AG04450 (cell line): ENCODE results near the gene IL10RB. TPM values are rescaled to one million over a fixed set of nuclear protein-coding genes. Genes with fewer than 3 reads are reported as not detected.

Experiments used
- CTCF ChIA-PET: fragments of 300-600, 350-600 bp; formaldehyde crosslinking; extraction: SDS; loops from one replicate; lab custom pipeline; 2022; ENCODE audit warnings: antibody characterized with exemption, inconsistent platforms; lab: Charles Lee
- POLR2A ChIA-PET: fragments of 350-600 bp; formaldehyde crosslinking; extraction: SDS; loops from one replicate; lab custom pipeline; 2021; ENCODE audit warnings: antibody characterized with exemption, inconsistent platforms; lab: Yijun Ruan, JAX
- DNase-seq: peaks from one replicate; pipeline ENCODE4 v3.0.0-alpha.2; 2011; ENCODE audit warnings: low read depth, low spot score
- H3K27ac ChIP-seq: one replicate; pipeline ENCODE4 v1.5.1; 2012; ENCODE audit warnings: low read depth, low read length, control low read depth
- H3K27me3 ChIP-seq: one replicate; pipeline ENCODE4 v1.6.0; 2012; ENCODE audit warnings: low read length; ENCODE audit not compliant: control insufficient read depth, insufficient read depth
- H3K4me3 ChIP-seq: 2 replicates; pipeline ENCODE4 v1.5.1; 2011; ENCODE audit warnings: mild to moderate bottlenecking, low read depth, low read length, control low read depth
- H3K9me3 ChIP-seq: 2 replicates; pipeline ENCODE4 v1.5.1; 2012; ENCODE audit warnings: low read length; ENCODE audit not compliant: control insufficient read depth, insufficient read depth
- CTCF ChIP-seq: IDR thresholded peaks from 2 replicates; pipeline ENCODE4 v1.5.1; 2011; ENCODE audit warnings: low read depth, low read length, control low read depth, inconsistent platforms
- polyA plus RNA-seq: library from polyadenylated mRNA; depleted of rRNA; stranded (reverse); fragments of >200 nt; gene quantifications from 2 replicates; pipeline ENCODE4 v1.2.3, GENCODE V29; 2011

IL10RB gene
- polyA plus RNA-seq, 1 experiment: 46.4 TPM

- no peak for DNase-seq
- Histone ChIP-seq H3K27ac (no peak overlapping the region), H3K27me3 (no peaks in the 10 kb centered on the region), H3K4me3 (no peak overlapping the region), H3K9me3 (no peaks in the 10 kb centered on the region)
- POLR2A ChIA-PET: interaction anchor here (0.6 to 1.1 kb wide), 2 partner anchors 30 to 74 kb away, joined by 3 to 4 read pairs; no protein-coding TSS in a partner anchor
- CTCF ChIA-PET: interaction anchor here (0.6 kb wide), 1 partner anchor 210 kb away, joined by 3 read pairs; no protein-coding TSS in a partner anchor
- TF ChIP-seq CTCF: no peak
Measured at GRCh38 chr21:33286600-33287456, 20.7 kb downstream of the IL10RB start.

GRCh38 chr21:33289199-33289819, 23.1 kb downstream of the IL10RB start:
- ChIA-PET POLR2A (no interaction called here), CTCF (no interaction called here)
- TF ChIP-seq CTCF: no peak
- no peak overlapping the region for H3K4me3 ChIP-seq
- H3K27ac ChIP-seq: no peak overlapping the region
- H3K27me3 ChIP-seq: no peaks in the 10 kb centered on the region
- no peaks in the 10 kb centered on the region for H3K9me3 ChIP-seq
- DNase-seq: no peak

- Histone ChIP-seq H3K27me3 (no peaks in the 10 kb centered on the region), H3K4me3 (no peak overlapping the region), H3K27ac (no peak overlapping the region), H3K9me3 (no peaks in the 10 kb centered on the region)
- ChIA-PET CTCF (no interaction called here), POLR2A (no interaction called here)
- no peak for DNase-seq
- TF ChIP-seq CTCF: no peak
Measured at GRCh38 chr21:33290441-33290840, 24.3 kb downstream of the IL10RB start.

GRCh38 chr21:33291686-33292085, 25.5 kb downstream of the IL10RB start:
- no peaks in the 10 kb centered on the region for H3K9me3 ChIP-seq
- no peak overlapping the region for H3K27ac ChIP-seq
- no peaks in the 10 kb centered on the region for H3K27me3 ChIP-seq
- TF ChIP-seq CTCF: no peak
- no peak for DNase-seq
- no peak overlapping the region for H3K4me3 ChIP-seq
- POLR2A ChIA-PET: no interaction called here
- CTCF ChIA-PET: no interaction called here

GRCh38 chr21:33292724-33293123, 26.6 kb downstream of the IL10RB start:
- no peaks in the 10 kb centered on the region for H3K27me3 ChIP-seq
- TF ChIP-seq CTCF: no peak
- H3K4me3 ChIP-seq: no peak overlapping the region
- H3K27ac ChIP-seq: no peak overlapping the region
- no peaks in the 10 kb centered on the region for H3K9me3 ChIP-seq
- ChIA-PET POLR2A (no interaction called here), CTCF (no interaction called here)
- DNase-seq: no peak
